Esophagus mucosa (tissue), 1 donor: ENCODE results near the gene FOXN4. TPM values are rescaled to one million over a fixed set of nuclear protein-coding genes. Genes with fewer than 3 reads are reported as not detected.

Experiments used
- ATAC-seq: fragments of 200-7000 bp; cut with Tn5 transposase; one replicate; pipeline ENCODE4 v1.9.1; 2020
- total RNA-seq: library from RNA; stranded (reverse); gene quantifications from one replicate; pipeline ENCODE4 v1.2.4, GENCODE V29; 2023
- donor health status: DM: yes; HTN: yes; CAD: no.

FOXN4 gene
- total RNA-seq, 1 donor from 2014 or later = not detected

DNA sequence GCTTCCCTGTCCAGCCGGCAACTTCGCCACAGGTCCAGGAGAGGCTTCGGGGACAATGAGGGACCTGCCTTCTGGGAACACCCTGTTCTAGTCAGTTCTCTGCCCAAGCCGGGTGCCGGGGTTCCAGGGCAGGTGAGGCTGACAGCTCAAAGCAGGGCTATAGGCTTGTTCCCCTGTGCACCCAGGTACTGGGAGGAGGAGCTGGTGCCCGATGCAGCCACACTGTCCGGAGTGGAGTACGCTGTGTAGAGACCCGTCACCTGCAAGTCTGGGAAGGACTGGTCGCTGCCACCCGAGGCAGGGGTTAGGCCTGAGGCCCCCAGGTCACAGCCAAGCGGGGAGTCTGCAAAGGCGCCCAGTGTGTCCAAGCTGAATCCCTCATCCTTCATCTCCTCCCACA lies 29.6 kb downstream of the FOXN4 start:
- no peak for ATAC-seq

DNA sequence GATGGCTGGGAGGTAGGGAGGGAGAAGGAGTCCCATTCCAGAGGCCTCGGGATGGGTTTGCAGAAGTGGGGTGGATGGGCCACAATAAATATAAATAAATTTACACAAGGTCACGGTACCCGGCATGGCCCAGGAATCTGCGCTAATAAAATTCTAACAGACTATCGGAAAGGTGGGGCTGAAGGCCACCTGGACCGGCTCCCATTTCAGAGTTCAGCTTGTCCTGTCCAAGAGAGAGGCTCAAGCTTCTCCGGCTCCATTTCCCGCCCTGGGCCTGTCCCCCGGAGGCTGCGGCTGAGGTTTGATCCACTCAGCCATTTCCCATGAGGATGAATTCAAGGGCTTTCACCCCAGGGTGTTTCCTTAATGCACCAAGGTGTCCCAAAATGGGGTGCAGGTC lies 30.2 kb downstream of the FOXN4 start:
- no peak for ATAC-seq

DNA sequence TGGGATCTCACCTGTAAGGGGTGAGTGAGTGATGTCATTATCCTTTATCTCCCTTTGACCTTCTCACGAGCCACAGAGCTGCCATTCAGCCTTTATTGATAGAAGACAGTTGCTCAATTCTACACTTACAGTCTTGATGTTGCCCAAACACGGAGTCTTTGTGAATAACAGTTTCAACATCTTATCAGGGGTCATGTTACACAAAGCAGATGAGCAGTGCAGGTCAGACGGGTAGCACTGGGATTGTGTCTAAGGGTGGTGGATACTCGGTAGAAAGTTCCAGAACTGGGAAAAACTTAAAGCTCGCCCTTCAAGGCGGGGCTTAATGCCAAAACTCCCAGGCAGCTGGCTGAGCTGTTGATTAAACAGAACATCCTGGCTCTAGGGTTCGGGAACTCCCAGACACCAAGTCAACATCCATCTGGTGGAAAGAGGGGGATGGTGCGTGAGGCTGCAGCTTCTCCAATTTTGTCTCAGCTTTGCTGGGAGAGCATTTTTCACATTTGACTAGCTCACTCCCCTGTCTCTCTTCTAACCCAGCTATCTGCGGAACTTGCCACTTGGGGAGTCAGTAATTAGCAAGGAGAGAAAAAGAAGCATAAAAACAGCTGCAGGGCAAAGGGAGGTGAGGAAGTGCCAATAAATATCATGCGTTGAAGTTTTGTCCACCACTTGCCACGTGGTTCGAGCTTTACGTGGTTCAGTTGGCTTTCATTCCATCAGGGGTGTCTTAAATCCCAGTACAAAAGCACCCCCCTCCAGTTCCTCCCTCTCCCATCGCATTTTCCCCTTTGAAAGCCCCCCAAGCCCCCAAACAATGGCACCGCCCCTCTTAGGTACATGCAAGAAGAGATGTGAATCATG lies 31.0 kb downstream of the FOXN4 start:
- ATAC-seq = no peak

DNA sequence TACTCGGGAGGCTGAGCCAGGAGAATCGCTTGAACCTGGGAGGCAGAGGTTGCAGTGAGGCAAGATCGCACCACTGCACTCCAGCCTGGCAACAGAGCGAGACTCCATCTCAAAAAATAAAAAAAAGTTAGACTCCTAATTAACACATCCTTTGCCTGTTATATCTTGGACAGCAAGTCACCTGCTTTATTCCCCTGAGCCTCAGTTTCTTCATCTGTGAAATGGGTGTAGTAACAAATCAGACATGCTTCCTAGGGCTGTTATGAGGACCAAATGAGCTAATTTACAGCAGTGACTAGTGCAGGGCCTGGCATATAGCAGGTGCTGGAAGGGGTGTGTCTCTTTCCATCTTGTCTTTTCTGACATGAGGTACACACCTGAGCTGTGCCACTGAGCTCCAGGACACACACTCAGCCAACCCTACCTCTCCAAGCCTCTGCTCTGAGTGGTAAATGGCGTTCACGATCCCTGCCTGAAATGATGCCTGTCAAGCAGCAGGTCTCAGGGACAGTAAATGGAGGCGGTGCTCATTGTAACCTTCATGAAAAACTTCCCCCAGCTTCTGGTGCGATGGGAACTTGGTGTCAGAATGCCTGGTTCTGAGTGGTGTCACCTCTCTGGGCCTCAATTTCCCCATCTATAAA lies 31.7 kb downstream of the FOXN4 start:
- ATAC-seq = no peak

DNA sequence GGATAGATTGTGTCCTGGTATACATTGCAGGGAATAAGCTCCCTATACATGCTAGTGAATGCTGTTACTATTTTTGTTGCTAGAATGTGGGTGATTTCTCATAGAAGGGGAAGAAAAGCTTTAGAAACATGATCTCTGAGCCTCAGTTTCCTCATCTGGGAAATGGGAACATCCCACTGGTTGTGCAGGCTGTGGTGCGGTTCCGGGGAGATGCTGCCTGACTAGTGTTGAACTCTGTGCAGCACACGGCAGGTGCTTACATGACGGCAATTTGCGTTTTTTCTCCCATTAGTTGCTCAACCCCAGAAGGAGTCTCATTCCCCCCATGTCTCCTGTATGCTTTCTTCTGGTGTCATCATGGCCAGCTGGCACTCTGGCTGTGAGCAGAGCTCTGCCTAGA lies 32.9 kb downstream of the FOXN4 start:
- no peak for ATAC-seq

DNA sequence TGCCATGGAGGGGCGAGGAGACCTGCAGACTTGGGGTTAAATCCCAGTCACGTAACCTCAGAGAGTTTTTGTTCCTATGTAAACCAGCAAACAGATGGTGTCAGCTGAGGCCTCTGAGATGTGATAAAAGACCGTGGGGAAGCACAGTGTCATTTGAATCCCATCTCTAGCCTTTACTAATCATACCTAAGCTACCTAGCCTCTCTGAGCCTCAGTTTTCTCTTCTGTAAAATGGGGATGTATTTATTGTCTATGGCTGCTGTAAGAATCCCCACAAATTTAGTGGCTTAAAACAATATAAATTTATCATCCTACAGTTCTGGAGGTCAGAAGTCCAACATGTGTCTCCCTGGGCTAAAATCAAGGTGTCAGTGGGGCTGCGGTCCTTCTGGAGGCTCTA lies 33.9 kb downstream of the FOXN4 start:
- no peak for ATAC-seq

DNA sequence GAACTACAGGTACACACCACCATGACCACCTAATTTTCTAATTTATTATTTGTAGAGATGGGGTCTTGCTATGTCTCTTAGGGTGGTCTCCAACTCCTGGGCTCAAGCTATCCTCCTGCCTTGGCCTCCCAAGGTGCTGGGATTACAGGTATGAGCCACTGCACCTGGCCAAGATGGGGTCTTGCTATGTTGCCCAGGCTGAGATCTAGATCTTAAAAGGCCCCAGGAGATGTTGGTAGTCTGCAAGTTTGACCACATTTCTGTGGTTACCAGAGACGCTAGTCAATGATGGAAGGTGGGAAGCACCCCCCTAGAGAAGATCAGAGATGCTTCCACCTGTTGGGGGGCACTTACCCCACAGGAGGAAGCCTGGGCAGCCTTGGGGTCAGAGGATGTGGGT lies 34.7 kb downstream of the FOXN4 start:
- ATAC-seq = no peak

DNA sequence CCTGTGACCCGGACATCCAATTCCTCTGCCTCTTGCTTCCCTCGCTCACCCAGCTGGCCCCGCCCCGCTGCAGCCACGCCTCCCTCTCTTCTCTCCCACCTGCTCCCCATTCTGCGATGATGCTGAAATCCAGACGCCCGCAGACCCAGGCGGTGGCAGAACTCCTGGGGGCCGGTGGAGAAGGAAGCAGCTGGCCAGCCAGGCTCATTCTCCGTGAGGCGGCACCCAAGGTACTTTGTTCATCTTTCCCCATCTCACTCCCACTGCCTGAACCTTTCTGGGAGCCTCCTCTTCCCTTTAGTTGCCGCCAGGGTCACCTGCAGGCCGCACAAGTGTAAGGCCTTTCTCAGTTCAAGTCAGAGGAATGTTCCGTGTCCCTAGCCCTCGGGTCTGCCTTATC lies 35.7 kb downstream of the FOXN4 start:
- ATAC-seq = no peak

DNA sequence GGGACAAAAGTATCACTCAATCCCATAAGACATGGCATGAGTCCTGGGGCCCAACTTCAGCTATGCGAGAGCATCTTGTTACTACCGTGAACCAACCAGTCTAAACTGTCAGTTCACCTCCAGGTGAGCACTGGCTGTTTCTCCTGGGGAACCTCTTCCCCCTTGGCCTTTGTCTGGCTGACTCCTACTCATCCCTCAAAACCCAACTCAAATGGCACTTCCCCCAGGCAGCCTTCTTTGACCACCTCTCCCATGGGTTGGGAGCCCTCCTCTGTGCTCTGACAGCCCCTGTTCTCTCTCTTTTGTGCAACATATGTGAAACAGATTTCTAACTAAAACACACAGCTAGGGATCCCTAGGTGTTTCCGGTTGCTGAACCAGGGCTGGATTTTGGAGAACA lies 37.7 kb downstream of the FOXN4 start:
- no peak for ATAC-seq

DNA sequence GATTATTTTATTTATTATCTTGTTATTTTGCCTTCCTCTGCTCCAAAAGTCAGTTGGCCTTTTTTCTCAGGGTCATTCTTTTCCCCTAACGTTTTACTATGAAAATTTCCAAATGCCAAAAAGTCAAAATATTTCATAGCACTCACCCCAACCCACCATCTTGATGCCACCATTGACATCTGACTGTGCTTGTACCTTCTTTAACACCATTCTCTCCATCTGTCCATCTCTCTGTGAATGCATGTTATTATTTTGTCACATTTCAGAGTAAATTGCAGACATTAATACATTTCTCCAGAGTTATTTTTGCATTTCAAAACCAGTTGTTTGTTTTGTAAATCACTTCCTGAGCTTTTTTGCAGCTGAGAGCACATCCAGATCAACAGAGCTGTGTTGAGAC lies 38.6 kb downstream of the FOXN4 start:
- no peak for ATAC-seq

DNA sequence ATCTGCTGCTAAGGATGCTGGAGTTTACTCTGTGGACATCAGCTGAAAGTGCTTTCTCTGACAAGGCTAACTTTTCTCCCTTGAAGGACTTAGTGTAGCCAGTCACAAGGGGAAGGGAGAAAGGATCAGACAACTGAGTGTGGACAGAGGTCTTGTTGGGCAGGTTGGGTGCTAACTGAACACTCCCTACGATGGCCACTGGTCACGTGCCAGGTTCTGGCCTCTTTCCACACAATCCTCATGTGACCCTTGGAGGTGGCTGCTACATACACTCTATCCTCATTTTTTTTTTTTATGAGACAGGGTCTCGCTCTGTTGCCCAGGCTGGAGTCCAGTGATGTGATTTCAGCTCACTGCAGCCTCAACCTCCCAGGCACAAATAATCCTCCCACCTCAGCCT lies 39.7 kb downstream of the FOXN4 start:
- ATAC-seq = no peak

DNA sequence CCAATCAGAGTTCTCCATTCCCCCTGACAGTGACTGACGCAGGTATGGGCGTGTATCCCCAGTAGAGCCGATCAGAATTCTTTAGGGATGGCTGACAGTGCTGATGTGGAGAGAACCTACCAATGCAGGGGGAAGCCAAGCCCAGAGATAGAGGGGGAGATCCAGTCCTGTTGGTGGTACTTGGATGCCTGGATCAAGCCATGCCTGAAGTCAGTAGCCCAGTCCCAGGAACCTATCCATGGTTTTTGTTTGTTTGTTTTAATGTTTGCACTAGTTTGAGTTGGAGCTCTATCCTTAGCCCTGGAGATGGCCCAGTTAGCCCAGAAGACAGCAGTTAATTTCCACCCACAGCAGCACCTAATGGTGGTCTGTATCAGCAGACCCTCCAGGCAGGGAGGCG lies 40.2 kb downstream of the FOXN4 start:
- ATAC-seq = no peak

DNA sequence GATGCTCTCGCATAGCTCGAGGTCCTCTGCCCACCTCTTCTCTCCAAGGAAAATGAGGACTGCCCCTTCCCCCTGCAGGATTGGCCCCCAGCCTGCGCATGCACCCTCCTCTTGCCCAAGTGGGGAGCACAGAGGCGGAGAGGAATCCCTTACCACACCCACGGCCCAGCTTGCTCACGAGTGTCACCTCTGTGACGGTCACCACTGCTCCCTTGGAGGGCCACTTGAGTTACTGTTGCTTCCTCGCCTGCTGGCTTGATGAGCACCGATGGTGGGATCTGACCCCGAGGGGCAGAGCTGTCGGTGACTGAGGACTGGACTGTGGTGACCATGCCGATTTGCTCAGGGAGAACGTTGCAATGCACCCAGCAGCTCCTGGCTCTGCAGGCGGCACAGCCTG lies 41.7 kb downstream of the FOXN4 start:
- ATAC-seq = no peak

DNA sequence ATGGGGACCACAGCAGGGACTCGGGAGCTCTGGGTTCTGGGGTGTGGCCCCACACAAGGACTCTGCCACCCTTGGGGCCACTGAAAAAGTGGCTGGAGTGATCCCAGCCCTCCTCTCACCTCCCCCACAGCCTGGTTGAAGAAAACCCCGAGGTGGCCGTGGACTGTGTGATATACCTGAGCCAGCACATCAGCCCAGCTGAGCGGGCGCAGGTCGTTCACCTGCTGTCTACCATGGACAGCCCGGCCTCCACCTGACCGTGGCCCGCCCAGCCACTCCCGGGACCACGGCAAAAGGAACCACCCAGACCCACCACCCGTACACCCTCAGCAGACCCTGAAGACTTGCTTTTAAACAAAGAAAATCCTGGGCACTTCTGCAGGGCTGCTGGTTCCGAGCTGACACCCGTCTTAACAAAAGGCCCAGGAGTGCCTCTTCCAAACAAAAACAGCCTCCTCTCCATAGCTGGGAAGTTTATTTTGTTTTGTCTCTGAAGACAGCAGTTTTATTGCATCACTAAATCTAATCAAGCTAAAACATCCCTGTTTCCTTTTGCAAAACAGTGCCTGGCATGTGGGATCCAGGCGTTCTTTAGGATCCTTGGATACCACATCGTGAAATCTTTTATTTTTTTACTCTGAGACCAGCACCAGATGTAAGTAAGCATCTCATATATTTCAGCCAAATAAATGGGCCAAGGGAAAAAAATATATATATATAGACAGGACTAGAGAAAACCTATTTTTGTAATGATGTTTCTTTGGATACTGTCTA lies 42.8 kb downstream of the FOXN4 start:
- ATAC-seq = no peak

DNA sequence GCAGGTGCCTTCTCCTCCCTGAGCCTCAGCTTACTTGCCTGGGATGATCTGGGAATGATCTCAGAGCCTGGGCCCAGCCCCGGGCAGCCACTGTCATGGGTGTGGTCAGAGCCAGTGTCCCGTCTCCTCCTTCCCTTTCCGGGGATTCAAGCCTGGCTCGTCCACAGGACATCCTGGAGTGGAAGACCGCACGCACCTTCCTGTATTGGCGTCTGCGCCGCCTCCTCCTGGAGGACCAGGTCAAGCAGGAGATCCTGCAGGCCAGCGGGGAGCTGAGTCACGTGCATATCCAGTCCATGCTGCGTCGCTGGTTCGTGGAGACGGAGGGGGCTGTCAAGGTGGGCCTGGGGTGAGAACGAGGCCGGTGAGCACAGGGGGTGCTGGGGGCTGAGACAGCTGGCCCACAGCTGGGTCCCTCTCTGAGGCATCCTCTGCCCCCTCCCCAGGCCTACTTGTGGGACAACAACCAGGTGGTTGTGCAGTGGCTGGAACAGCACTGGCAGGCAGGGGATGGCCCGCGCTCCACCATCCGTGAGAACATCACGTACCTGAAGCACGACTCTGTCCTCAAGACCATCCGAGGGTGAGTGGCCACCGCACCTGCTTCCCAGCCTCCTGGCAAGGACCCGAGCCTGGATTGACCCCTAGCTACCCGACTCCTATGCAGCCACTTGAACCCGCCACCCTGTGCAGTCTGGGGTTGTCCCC lies 44.0 kb downstream of the FOXN4 start:
- ATAC-seq = no peak

DNA sequence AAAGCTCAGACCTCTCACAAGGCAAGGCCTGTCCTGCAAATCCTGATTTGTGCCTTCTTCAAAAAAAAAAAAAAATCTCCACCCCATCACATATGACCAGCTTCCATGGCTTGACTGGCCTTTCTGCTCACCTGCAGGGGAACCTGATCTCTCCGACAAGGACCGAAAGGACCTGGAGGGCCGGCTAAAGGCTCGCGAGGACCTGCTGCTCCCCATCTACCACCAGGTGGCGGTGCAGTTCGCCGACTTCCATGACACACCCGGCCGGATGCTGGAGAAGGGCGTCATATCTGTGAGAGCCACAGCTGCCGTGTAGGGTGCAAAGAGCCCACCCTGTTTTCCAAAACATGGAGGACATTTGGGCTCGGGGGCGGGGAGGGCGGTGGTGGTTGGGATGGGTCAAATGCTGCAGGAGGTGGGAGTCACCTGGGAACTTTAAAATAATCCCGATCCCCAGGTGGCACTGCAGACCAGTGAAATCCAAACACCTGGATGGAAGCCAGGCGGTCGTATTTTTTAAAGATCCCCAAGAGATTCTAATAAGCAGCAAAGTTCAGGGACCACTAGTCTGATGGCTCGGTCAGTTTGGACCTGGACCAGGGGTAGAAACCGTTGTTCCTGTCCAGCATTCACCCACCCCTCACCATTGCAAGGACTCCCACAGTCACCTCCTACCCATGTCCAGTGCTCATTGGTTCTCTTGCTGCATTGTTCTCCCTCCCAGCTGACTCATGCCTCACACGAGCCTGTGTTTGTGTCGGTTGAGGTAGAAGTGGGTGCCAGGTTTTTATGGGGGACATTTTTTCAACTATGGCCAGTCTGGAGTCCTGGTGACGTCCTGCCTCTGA lies 44.8 kb downstream of the FOXN4 start:
- ATAC-seq = no peak

DNA sequence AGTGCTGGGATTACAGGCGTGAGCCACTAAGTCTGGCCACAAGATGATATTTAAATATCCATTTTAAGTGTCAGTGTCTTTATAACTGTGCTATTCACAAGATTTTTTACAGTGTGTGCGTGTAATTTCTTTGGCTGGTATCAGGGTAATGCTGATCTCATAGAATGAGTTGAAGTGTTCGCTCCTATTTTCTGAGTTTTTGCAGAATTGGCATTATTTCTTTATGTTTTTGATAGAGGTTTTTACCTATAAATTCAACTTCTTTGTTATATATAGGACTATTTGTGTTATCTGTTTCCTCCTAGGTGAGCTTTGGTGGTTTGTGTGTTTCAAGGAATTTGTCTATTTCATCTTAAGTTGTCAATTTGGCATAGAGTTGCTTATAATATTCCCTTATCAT lies 45.6 kb downstream of the FOXN4 start:
- no peak for ATAC-seq

DNA sequence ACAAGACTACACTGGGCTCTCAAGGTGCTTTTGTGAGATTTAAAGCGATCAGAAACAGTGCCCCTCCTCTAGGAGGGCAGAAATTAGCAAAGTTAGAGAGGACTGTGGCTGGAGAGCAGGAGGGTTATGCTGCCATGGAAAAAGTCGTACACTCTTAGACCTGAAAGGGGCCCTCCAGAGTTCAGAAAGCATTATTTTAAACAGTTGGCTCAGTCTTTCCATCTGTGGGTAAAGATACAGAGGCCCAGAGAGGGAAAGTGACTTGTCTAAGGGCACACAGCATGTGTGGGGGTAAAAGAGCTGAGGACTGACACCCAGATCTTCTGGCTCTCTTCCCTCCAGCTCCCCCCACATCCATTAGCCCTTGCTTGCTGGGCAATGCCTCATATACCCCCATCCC lies 47.1 kb downstream of the FOXN4 start:
- ATAC-seq = no peak

DNA sequence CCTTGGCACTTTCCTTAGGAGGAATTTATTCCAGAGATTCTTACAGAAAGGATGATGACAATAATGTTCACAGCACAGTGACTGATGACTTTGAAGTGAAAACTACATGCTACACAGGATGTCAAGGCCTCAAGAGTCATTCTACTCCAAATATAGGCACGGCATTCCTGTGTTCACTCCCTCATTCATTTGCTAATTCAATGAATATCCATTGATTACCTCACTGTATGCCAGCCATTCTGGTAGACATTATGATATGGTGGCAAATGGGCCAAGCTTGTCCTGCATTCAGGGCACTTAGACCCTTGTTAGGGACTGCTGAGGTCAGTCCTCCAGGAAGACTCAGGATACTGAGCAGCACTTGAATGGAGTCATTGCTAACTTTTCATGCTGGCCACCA lies 48.0 kb downstream of the FOXN4 start:
- no peak for ATAC-seq

DNA sequence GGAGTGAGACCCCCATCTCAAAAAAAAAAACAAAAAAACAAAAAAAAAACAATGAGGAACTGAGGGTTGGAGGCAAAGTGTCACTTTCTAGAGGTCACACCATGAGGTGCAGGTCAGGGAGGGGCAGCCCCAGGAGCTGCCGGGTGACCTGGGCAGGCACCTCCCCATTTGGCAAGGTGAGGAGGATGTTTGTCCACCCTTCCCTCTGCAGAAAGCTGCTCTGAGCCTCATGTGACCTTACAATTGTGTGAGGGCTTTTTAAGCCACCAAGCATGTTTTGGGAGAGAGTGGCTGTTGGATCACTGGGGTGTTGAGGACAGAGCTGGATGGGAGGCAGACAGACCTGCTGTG lies 49.6 kb downstream of the FOXN4 start:
- ATAC-seq = no peak

DNA sequence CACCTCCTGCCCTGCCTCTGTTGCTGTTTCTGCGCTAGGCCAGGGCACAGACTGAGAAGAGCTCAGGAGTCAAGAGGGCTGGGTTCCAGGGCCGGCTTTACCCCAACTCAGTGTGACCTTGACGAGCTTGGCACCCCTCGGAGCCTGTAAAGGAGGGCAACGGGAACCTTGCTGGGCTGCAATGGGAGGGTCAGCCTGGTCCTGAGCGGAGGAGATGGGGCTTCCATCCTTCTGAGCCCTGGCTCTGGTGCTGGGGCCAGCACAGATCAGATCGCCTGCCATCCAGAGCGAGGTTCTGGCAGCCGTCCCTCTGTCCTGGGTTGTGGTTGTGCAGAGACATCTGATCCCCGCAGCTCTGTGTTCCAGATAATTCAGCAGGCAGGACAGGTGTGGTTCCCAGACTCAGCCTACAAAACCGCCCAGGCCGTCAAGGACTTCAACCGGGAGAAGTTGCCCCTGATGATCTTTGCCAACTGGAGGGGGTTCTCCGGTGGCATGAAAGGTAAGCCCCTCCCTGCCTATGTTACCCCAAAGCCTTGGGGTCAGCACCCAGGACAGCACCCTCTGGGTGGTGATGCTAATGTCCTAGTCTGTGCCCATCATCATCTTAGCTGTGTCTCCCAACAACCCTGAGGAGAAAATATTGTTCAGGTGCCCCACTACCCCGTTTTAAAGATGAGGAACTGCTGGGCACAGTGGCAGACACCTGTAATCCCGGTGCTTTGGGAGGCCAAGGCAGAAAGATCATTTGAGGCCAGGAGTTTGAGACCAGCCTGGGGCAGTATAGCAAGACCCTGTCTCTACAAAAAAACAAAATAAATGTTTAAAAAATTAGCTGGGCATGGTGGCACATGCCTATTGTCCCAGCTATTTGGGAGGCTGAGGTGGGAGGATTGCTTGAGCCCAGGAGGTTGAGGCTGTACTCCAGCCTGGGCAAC lies 50.2 kb downstream of the FOXN4 start:
- no peak for ATAC-seq
